H9 (cell line): Measurements from ENCODE around the gene IL1RAPL1. TPM values are rescaled to one million over a fixed set of nuclear protein-coding genes. Genes with fewer than 3 reads are reported as not detected.

ENCODE experiments used
- DNase-seq: peaks from one replicate; pipeline ENCODE4 v3.0.0-alpha.2; 2017
- H2AFZ ChIP-seq: one replicate; pipeline ENCODE4 v1.6.1; 2013; ENCODE audit warnings: mild to moderate bottlenecking, low read length, control low read depth, moderate library complexity
- H2AK5ac ChIP-seq: 2 replicates; pipeline ENCODE4 v1.6.1; 2013; ENCODE audit warnings: low read length, control low read depth, mixed read lengths; ENCODE audit not compliant: insufficient read length
- H2BK120ac ChIP-seq: one replicate; pipeline ENCODE4 v1.6.1; 2013; ENCODE audit warnings: low read depth, mild to moderate bottlenecking, low read length, control low read depth, inconsistent platforms; ENCODE audit not compliant: poor library complexity, severe bottlenecking
- H2BK12ac ChIP-seq: 2 replicates; pipeline ENCODE4 v1.6.1; 2013; ENCODE audit warnings: low read length, control low read depth, mixed read lengths, low read depth; ENCODE audit not compliant: insufficient read length
- H2BK15ac ChIP-seq: 2 replicates; pipeline ENCODE4 v1.6.1; 2013; ENCODE audit warnings: low read depth, low read length, control low read depth
- H2BK20ac ChIP-seq: one replicate; pipeline ENCODE4 v1.6.1; 2013; ENCODE audit warnings: low read depth, mild to moderate bottlenecking, low read length, control low read depth, inconsistent platforms; ENCODE audit not compliant: poor library complexity, severe bottlenecking
- H2BK5ac ChIP-seq: 2 replicates; pipeline ENCODE4 v1.6.1; 2013; ENCODE audit warnings: low read length, control low read depth, mixed read lengths; ENCODE audit not compliant: insufficient read length
- H3K14ac ChIP-seq: 2 replicates; pipeline ENCODE4 v1.6.1; 2013; ENCODE audit warnings: low read length, control low read depth; ENCODE audit not compliant: insufficient read depth
- H3K18ac ChIP-seq: 2 replicates; pipeline ENCODE4 v1.6.1; 2013; ENCODE audit warnings: low read depth, mild to moderate bottlenecking, mixed read lengths, low read length, control low read depth; ENCODE audit not compliant: insufficient read length
- H3K23ac ChIP-seq: 2 replicates; pipeline ENCODE4 v1.6.1; 2013; ENCODE audit warnings: low read length, control low read depth, mixed read lengths, low read depth; ENCODE audit not compliant: insufficient read length
- H3K23me2 ChIP-seq: 2 replicates; pipeline ENCODE4 v1.6.1; 2013; ENCODE audit warnings: low read depth, mild to moderate bottlenecking, mixed read lengths, low read length, control low read depth; ENCODE audit not compliant: insufficient read length, poor library complexity, severe bottlenecking
- H3K27ac ChIP-seq: 2 replicates; pipeline ENCODE4 v1.5.1; 2013; ENCODE audit warnings: low read length, control low read depth, mixed read lengths, low read depth; ENCODE audit not compliant: insufficient read length
- H3K27me3 ChIP-seq: 2 replicates; pipeline ENCODE4 v1.6.1; 2013; ENCODE audit warnings: low read length, control low read depth, inconsistent platforms; ENCODE audit not compliant: insufficient read depth
- H3K4ac ChIP-seq: 2 replicates; pipeline ENCODE4 v1.6.1; 2013; ENCODE audit warnings: low read depth, mild to moderate bottlenecking, control low read depth, inconsistent platforms, low read length, moderate library complexity
- H3K4me1 ChIP-seq: 2 replicates; pipeline ENCODE4 v1.6.1; 2013; ENCODE audit warnings: low read length, control low read depth, inconsistent platforms; ENCODE audit not compliant: insufficient read depth
- H3K4me2 ChIP-seq: 2 replicates; pipeline ENCODE4 v1.6.1; 2013; ENCODE audit warnings: low read length, control low read depth, mixed read lengths; ENCODE audit not compliant: insufficient read length, insufficient read depth
- H3K56ac ChIP-seq: 2 replicates; pipeline ENCODE4 v1.6.1; 2013; ENCODE audit warnings: low read depth, mild to moderate bottlenecking, mixed read lengths, low read length, control low read depth; ENCODE audit not compliant: insufficient read length
- H3K79me1 ChIP-seq: 2 replicates; pipeline ENCODE4 v1.6.1; 2013; ENCODE audit warnings: low read depth, mild to moderate bottlenecking, moderate library complexity, low read length, control low read depth, inconsistent platforms; ENCODE audit not compliant: insufficient read depth, poor library complexity, severe bottlenecking
- H3K79me2 ChIP-seq: 2 replicates; pipeline ENCODE4 v1.6.1; 2013; ENCODE audit warnings: low read length, control low read depth, inconsistent platforms; ENCODE audit not compliant: insufficient read depth
- H3K9ac ChIP-seq: 2 replicates; pipeline ENCODE4 v1.6.1; 2013; ENCODE audit warnings: low read length, control low read depth, mixed read lengths; ENCODE audit not compliant: insufficient read length; ENCODE audit errors: extremely low read depth
- H3K9me3 ChIP-seq: one replicate; pipeline ENCODE4 v1.6.1; 2013; ENCODE audit warnings: low read depth, low read length, inconsistent platforms; ENCODE audit not compliant: control insufficient read depth
- H3T11ph ChIP-seq: one replicate; pipeline ENCODE4 v1.6.1; 2013; ENCODE audit warnings: mild to moderate bottlenecking, low read length, control low read depth, inconsistent platforms
- H4K20me1 ChIP-seq: one replicate; pipeline ENCODE4 v1.6.1; 2013; ENCODE audit not compliant: control insufficient read depth, insufficient read length, insufficient read depth
- H4K5ac ChIP-seq: 2 replicates; pipeline ENCODE4 v1.6.1; 2013; ENCODE audit warnings: low read depth, mild to moderate bottlenecking, mixed read lengths, low read length, control low read depth; ENCODE audit not compliant: insufficient read length
- H4K8ac ChIP-seq: replicated peaks from 2 replicates; pipeline ENCODE4 v1.6.1; 2013; ENCODE audit warnings: low read length, control low read depth, mixed read lengths, low read depth; ENCODE audit not compliant: insufficient read length
- H4K91ac ChIP-seq: 2 replicates; pipeline ENCODE4 v1.6.1; 2013; ENCODE audit warnings: low read depth, mild to moderate bottlenecking, moderate library complexity, mixed read lengths, low read length, control low read depth; ENCODE audit not compliant: insufficient read length
- H3K27ac Mint-ChIP-seq, 3 experiments: 2 replicates in 2 of 3; 3 replicates in 1 of 3; pipeline ENCODE4 v1.8.0; 2020 to 2021; ENCODE audit warnings: mixed read lengths in 3 of 3, mild to moderate bottlenecking in 1 of 3, moderate library complexity in 1 of 3
- H3K27me3 Mint-ChIP-seq: 2 replicates; pipeline ENCODE4 v1.8.0; 2021; ENCODE audit warnings: low read depth, mild to moderate bottlenecking, moderate library complexity, mixed read lengths
- H3K36me3 Mint-ChIP-seq, 3 experiments: 2 replicates in 2 of 3; 3 replicates in 1 of 3; pipeline ENCODE4 v1.8.0; 2020 to 2021; ENCODE audit warnings: low read depth in 3 of 3, mixed read lengths in 3 of 3; ENCODE audit not compliant: insufficient read depth in 1 of 3
- H3K4me1 Mint-ChIP-seq, 2 experiments: 2 replicates each; pipeline ENCODE4 v1.8.0; 2020; ENCODE audit warnings: mixed read lengths in 2 of 2
- H3K4me3 Mint-ChIP-seq, 2 experiments: 2 replicates in 1 of 2; 3 replicates in 1 of 2; pipeline ENCODE4 v1.8.0; 2020 to 2021; ENCODE audit warnings: mild to moderate bottlenecking in 2 of 2, mixed read lengths in 2 of 2, moderate library complexity in 1 of 2
- H3K9me3 Mint-ChIP-seq, 2 experiments: 2 replicates in 1 of 2; 3 replicates in 1 of 2; pipeline ENCODE4 v1.8.0; 2020; ENCODE audit warnings: mild to moderate bottlenecking in 2 of 2, mixed read lengths in 2 of 2, moderate library complexity in 1 of 2
- WGBS: extraction: QIAGEN DNeasy Blood & Tissue Kit; methylation state at CpG from one replicate; pipeline ENCODE4 v1.1.7; 2013; ENCODE audit warnings: missing lambda C conversion rate, low lambda C conversion rate, mixed read lengths; ENCODE audit not compliant: insufficient read length; ENCODE audit errors: extremely low coverage; 5-methylcytosine and 5-hydroxymethylcytosine counted together
- total RNA-seq: library from RNA; stranded (reverse); gene quantifications from 2 replicates; pipeline ENCODE4 v1.2.1, GENCODE V29; 2021
- TF ChIP-seq, protein P1 (sequence below): fragments of 200-600 bp; sonication (generic); conservative IDR thresholded peaks from 3 replicates; pipeline ENCODE4 v1.8.0; 2021; ENCODE audit warnings: antibody characterized with exemption, mild to moderate bottlenecking

IL1RAPL1 gene
- total RNA-seq, 1 experiment from 2014 or later, result 0.31 TPM

DNA sequence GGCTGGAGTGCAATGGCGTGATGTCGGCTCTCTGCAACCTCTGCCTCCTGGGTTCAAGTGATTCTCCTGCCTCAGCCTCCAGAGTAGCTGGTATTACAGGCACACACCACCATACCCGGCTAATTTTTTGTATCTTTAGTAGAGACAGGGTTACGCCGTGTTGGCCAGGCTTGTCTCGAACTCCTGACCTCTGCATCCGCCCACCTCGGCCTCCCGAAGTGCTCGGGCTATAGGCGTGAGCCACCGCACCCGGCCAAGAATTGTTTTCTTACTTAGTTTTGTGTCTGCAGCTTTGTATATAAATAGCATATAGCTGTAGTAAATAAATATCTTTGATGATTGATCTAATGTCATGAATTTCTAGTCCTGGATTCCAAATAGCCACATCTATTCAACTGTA lies 81.1 kb downstream of the IL1RAPL1 start:
- no peak overlapping the region for H3K4ac ChIP-seq
- no peaks in the 10 kb centered on the region for H3K27me3 Mint-ChIP-seq
- H4K20me1 ChIP-seq, result no peaks in the 10 kb centered on the region
- no peak overlapping the region for H2BK5ac ChIP-seq
- H3K23me2 ChIP-seq, result no peaks in the 10 kb centered on the region
- no peak overlapping the region for H2AFZ ChIP-seq
- H4K91ac ChIP-seq, result no peak overlapping the region
- no peaks in the 10 kb centered on the region for H3K79me2 ChIP-seq
- H2AK5ac ChIP-seq, result no peak overlapping the region
- no peak overlapping the region for H2BK120ac ChIP-seq
- H3K4me1 ChIP-seq, result no peaks in the 10 kb centered on the region; the same call in 1 of the 2 replicates
- H4K8ac ChIP-seq, result no peak overlapping the region
- H2BK12ac ChIP-seq, result no peak overlapping the region
- peaks cover 0 to 45% of the 10 kb centered on the region in 2 experiments; a peak in 3 of 5 replicates for H3K9me3 Mint-ChIP-seq
- peaks cover 12 to 13% of the 10 kb centered on the region in 2 experiments for H3K4me1 Mint-ChIP-seq
- WGBS, result no CpG with 5 or more reads among the region's 13 CpGs
- TF ChIP-seq, protein P1, sequence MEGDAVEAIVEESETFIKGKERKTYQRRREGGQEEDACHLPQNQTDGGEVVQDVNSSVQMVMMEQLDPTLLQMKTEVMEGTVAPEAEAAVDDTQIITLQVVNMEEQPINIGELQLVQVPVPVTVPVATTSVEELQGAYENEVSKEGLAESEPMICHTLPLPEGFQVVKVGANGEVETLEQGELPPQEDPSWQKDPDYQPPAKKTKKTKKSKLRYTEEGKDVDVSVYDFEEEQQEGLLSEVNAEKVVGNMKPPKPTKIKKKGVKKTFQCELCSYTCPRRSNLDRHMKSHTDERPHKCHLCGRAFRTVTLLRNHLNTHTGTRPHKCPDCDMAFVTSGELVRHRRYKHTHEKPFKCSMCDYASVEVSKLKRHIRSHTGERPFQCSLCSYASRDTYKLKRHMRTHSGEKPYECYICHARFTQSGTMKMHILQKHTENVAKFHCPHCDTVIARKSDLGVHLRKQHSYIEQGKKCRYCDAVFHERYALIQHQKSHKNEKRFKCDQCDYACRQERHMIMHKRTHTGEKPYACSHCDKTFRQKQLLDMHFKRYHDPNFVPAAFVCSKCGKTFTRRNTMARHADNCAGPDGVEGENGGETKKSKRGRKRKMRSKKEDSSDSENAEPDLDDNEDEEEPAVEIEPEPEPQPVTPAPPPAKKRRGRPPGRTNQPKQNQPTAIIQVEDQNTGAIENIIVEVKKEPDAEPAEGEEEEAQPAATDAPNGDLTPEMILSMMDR, result no peak
- no peak overlapping the region for H2BK15ac ChIP-seq
- H3K9ac ChIP-seq, result no peak overlapping the region
- H3K23ac ChIP-seq, result no peak overlapping the region
- no peak overlapping the region for H3K56ac ChIP-seq
- no peak overlapping the region for H2BK20ac ChIP-seq
- no peak overlapping the region for H3K4me3 Mint-ChIP-seq
- no peak overlapping the region for H3K27ac Mint-ChIP-seq
- no peaks in the 10 kb centered on the region for H3K79me1 ChIP-seq
- H4K5ac ChIP-seq, result no peak overlapping the region
- no peaks in the 10 kb centered on the region for H3K9me3 ChIP-seq
- no peak overlapping the region for H3K4me2 ChIP-seq
- no peaks in the 10 kb centered on the region for H3K36me3 Mint-ChIP-seq
- H3K14ac ChIP-seq, result no peak overlapping the region
- H3K18ac ChIP-seq, result no peak overlapping the region
- DNase-seq, result no peak
- no peaks in the 10 kb centered on the region for H3K27me3 ChIP-seq
- H3T11ph ChIP-seq, result no peak overlapping the region
- H3K27ac ChIP-seq, result no peak overlapping the region
